Measurements from ENCODE around the gene ZNF136.

Gene ZNF136

GRCh38 chr19:12162882-12163806, at the start of gene ZNF136:
ZNF136 (plus strand) TSS chr19:12163096; CDS start chr19:12163204, 108 bp downstream.
- DNase-seq (ENCODE audit: extremely low read depth in 1 of 2, low read depth in 1 of 2) = peak; percentile 83 to 91

- DNase-seq (ENCODE audit: extremely low read depth in 1 of 2, low read depth in 1 of 2) = no peak
These were observed 49.8 kb upstream of the ZNF136 start for GRCh38 chr19:12113121-12113520.

- DNase-seq (ENCODE audit: extremely low read depth in 1 of 2, low read depth in 1 of 2) = no peak
These were observed 45.5 kb upstream of the ZNF136 start for GRCh38 chr19:12117201-12117970.

- no peak for DNase-seq (ENCODE audit: extremely low read depth in 1 of 2, low read depth in 1 of 2)
These were observed 36.2 kb upstream of the ZNF136 start for GRCh38 chr19:12126707-12127106.

GRCh38 chr19:12133069-12133468, 29.8 kb upstream of the ZNF136 start:
- no peak for DNase-seq (ENCODE audit: extremely low read depth in 1 of 2, low read depth in 1 of 2)

- DNase-seq (ENCODE audit: extremely low read depth in 1 of 2, low read depth in 1 of 2) = peak in 1 of 2 donors; percentile 20
These were observed 25.5 kb upstream of the ZNF136 start for GRCh38 chr19:12137221-12137940.

- DNase-seq (ENCODE audit: extremely low read depth in 1 of 2, low read depth in 1 of 2) = no peak
These were observed 23.6 kb upstream of the ZNF136 start for GRCh38 chr19:12139269-12139668.

GRCh38 chr19:12139885-12140544, 22.9 kb upstream of the ZNF136 start, which contains the start of gene ZNF20:
ZNF20 (minus strand) TSS chr19:12140350; CDS start chr19:12140182, 168 bp downstream.
- peak; percentile 78 to 91 for DNase-seq (ENCODE audit: extremely low read depth in 1 of 2, low read depth in 1 of 2)

- peak; percentile 50 to 72 for DNase-seq (ENCODE audit: extremely low read depth in 1 of 2, low read depth in 1 of 2)
These were observed 22.1 kb upstream of the ZNF136 start for GRCh38 chr19:12140545-12141404.

- DNase-seq (ENCODE audit: extremely low read depth in 1 of 2, low read depth in 1 of 2) = no peak
These were observed 21.5 kb upstream of the ZNF136 start for GRCh38 chr19:12141405-12141736.

- no peak for DNase-seq (ENCODE audit: extremely low read depth in 1 of 2, low read depth in 1 of 2)
These were observed 17.5 kb upstream of the ZNF136 start for GRCh38 chr19:12145348-12145747.

GRCh38 chr19:12155324-12155860, 7.5 kb upstream of the ZNF136 start:
- DNase-seq (ENCODE audit: extremely low read depth in 1 of 2, low read depth in 1 of 2) = no peak

GRCh38 chr19:12156223-12157058, 6.5 kb upstream of the ZNF136 start, which contains the start of gene ZNF625:
ZNF625 (minus strand) TSS chr19:12156734; CDS start chr19:12156558, 176 bp downstream.
- peak; percentile 21 to 33 for DNase-seq (ENCODE audit: extremely low read depth in 1 of 2, low read depth in 1 of 2)

GRCh38 chr19:12159773-12160414, 3.0 kb upstream of the ZNF136 start:
- DNase-seq (ENCODE audit: extremely low read depth in 1 of 2, low read depth in 1 of 2) = no peak

GRCh38 chr19:12162513-12162881, 399 bp upstream of the ZNF136 start:
- no peak for DNase-seq (ENCODE audit: extremely low read depth in 1 of 2, low read depth in 1 of 2)

- no peak for DNase-seq (ENCODE audit: extremely low read depth in 1 of 2, low read depth in 1 of 2)
These were observed 930 bp downstream of the ZNF136 start for GRCh38 chr19:12163826-12164225.

GRCh38 chr19:12166626-12167025, 3.7 kb downstream of the ZNF136 start:
- DNase-seq (ENCODE audit: extremely low read depth in 1 of 2, low read depth in 1 of 2) = no peak

- no peak for DNase-seq (ENCODE audit: extremely low read depth in 1 of 2, low read depth in 1 of 2)
These were observed 17.5 kb downstream of the ZNF136 start for GRCh38 chr19:12180377-12180776.

Measured in stimulated activated CD8-positive, alpha-beta memory T cell treated with anti-CD3 and anti-CD28 coated beads, Interleukin-7, amount 100 ng/mL, for 48 hours (primary cell).